ENCODE data around the gene ADAMTS3.

Gene ADAMTS3

GRCh38 chr4:72348701-72349100 lies 220.3 kb downstream of the ADAMTS3 start:
- no peak for TF ChIP-seq CTCF (IDR thresholded peaks at IDR 0.05; ENCODE audit: low read depth, low read length)
- in situ Hi-C loops (cut with HindIII; ENCODE audit: low sequenced_read_pairs), result no loop called here
- no peak for DNase-seq (ENCODE audit: low read depth, low spot score)
- H3K4me3 ChIP-seq (ENCODE audit: low read depth, low read length), result no peak overlapping the region

GRCh38 chr4:72344418-72344817 lies 224.6 kb downstream of the ADAMTS3 start:
- no peak overlapping the region for H3K4me3 ChIP-seq (ENCODE audit: low read depth, low read length)
- in situ Hi-C loops (cut with HindIII; ENCODE audit: low sequenced_read_pairs), result no loop called here
- TF ChIP-seq CTCF (IDR thresholded peaks at IDR 0.05; ENCODE audit: low read depth, low read length), result no peak
- no peak for DNase-seq (ENCODE audit: low read depth, low spot score)

GRCh38 chr4:72341432-72341820 lies 227.6 kb downstream of the ADAMTS3 start:
- DNase-seq (ENCODE audit: low read depth, low spot score), result no peak
- in situ Hi-C loops (cut with HindIII; ENCODE audit: low sequenced_read_pairs), result no loop called here
- H3K4me3 ChIP-seq (ENCODE audit: low read depth, low read length), result no peak overlapping the region
- TF ChIP-seq CTCF (IDR thresholded peaks at IDR 0.05; ENCODE audit: low read depth, low read length), result no peak

GRCh38 chr4:72340803-72341431 lies 228.1 kb downstream of the ADAMTS3 start:
- DNase-seq (ENCODE audit: low read depth, low spot score), result peak; percentile 20
- TF ChIP-seq CTCF (IDR thresholded peaks at IDR 0.05; ENCODE audit: low read depth, low read length), result peak; percentile 5
- no peak overlapping the region for H3K4me3 ChIP-seq (ENCODE audit: low read depth, low read length)
- in situ Hi-C loops (cut with HindIII; ENCODE audit: low sequenced_read_pairs), result no loop called here

- in situ Hi-C loops (cut with HindIII; ENCODE audit: low sequenced_read_pairs), result no loop called here
- H3K4me3 ChIP-seq (ENCODE audit: low read depth, low read length), result no peak overlapping the region
- no peak for DNase-seq (ENCODE audit: low read depth, low spot score)
- TF ChIP-seq CTCF (IDR thresholded peaks at IDR 0.05; ENCODE audit: low read depth, low read length), result no peak
Measured at GRCh38 chr4:72338060-72338459, 231.0 kb downstream of the ADAMTS3 start.

- no peak for TF ChIP-seq CTCF (IDR thresholded peaks at IDR 0.05; ENCODE audit: low read depth, low read length)
- DNase-seq (ENCODE audit: low read depth, low spot score), result no peak
- H3K4me3 ChIP-seq (ENCODE audit: low read depth, low read length), result no peak overlapping the region
- in situ Hi-C loops (cut with HindIII; ENCODE audit: low sequenced_read_pairs), result no loop called here
Measured at GRCh38 chr4:72330381-72330780, 238.6 kb downstream of the ADAMTS3 start.
